ENCODE data around the gene POU6F2.

The POU6F2 gene

DNA sequence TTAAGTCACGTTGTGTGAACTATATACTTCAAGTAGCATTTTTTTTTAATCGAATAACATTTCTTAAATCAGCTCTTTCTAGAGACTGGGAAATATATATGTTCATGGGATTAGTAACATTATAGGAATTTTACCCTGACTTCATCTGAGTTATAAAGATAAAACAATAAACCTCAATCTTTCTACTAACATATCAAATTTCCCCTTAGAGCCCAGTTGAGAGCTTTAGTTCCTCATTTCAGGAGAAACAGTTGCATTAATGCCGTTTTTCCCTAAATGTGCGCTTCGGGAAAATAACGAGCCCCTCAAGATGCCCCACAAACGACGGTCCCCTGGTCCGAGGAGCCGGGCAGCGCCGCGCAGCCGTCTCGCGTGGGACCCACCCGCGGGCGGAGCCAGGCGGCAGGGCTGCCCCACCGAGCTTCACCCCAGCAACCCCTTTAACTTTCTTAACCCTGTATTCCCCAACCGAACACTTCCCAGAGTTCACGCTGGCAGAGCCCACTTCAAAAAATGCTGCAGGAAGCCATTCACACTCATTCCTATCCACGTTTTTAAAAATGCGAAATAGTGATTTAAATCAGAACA, 436.0 kb downstream of the POU6F2 start:
- DNase-seq, result no peak

DNA sequence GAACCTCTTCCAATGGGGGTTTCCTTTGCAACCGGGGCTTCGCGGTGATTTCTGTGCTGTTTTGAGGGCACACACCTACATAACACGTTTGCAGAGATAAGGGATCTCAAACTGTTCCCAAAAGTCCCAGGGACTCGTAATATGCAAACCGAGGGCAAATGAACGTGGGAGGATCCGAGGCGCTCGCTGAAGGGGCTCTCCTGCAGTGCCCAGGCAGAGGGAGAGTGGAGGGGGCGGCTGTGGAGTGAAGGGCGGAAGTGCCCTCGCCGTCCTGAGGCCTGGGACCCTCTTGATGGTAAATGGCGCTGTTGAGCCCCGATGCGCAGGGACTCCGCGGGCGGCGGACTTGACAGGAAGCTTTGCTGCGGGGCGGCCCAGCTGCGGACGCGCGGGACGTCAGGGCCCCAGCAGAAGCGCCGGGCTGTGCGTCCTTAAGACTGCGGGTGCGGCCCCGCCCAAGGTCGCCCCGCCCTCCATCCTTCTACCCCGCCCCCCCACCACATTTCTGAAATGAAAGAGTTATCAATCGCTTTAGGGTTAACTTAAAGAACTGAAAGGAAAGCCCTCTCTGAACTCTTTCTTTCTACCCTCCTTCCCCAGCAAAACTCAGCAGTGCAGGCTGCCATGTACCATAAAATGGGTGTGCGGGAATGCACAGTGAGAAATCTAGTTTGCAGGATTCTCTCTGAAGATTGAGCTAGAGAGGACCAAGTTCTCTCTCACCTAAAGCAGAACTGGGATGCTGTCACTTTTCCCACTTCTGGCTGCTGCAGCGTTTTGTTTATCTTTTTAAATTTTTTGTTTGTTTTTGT, 436.7 kb downstream of the POU6F2 start:
- peak; percentile 7 for DNase-seq

DNA sequence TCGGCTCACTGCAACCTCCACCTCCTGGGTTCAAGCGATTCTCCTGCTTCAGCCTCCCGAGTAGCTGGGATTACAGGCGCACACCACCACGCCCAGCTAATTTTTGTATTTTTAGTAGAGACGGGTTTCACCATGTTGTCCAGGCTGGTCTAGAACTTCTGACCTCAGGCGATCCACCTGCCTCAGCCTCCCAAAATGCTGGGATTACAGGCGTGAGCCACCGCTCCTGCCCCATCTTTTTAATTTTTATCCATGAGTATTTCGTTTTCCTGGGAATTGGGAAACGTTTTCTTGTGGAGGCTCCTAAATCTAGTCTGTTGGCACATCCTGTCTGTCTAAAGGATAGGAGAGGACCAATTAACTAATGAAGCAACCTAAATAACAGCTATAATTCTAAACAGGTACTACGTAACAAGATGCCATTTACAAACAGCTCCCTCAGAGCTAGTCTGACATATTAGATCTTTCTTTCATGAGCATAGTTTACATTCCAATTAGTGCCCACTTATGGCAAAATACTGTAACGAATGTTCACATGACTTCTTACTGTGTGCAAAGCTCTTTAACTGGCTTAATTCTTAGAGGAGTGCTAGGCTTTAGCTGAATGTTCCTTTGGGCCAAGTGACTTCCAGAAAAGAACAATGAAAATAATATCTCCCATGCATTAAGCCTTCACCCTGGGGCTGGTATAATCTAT, 437.5 kb downstream of the POU6F2 start:
- DNase-seq, result no peak

DNA sequence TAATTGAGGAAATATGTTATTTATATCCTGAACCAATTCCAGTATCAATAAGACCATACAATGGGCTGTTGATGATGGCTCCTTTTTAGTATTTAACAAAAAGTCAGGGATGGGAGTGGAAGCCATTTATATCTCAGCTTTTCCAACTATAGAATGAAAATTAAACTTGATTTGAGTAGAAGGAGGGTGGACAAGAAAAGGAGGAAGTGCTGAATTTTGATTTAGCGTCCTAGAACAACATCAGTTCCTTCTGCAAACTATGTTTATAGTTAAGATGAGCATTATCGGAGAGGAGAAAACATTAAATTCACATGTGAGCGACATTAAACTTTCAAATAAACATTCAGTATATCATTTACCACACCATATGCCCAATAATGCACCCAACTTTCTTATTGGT, 439.2 kb downstream of the POU6F2 start:
- no peak for DNase-seq

DNA sequence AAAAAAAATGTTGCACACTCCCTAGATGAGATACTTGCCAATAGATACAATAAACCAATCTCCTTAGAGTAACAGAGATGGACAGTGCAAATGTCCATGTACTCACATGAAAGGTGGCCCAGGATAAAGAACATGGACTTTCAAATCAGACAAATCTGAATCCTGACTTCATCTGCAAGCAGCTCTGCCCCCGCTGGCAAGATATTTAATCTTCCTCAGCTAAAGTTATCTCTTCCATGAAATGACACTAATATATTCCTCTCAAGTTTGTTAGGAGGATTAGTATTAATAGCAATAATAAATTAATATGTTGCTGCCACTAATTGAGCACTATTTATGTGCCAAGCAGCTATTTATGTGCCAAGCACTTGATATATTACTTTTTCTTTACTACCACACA, 439.9 kb downstream of the POU6F2 start:
- DNase-seq, result no peak

DNA sequence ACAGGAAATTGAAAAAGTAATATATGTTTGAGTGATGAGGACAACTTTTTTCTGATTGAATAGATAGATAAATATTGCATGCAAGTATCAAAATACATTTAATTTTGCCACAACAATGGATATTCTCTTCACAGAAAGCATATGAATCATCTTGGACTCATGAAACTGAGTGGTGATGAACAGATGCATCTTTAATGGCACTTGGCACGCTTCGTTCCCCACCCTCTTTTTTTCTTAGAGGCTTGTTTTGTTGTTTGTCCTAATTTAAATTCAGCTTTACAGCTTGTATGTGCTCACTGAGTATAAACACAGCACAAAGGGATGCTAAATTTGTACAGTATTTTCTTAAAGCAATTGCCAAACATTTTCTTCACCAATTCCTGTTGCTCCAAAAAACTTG, 443.5 kb downstream of the POU6F2 start:
- no peak for DNase-seq

DNA sequence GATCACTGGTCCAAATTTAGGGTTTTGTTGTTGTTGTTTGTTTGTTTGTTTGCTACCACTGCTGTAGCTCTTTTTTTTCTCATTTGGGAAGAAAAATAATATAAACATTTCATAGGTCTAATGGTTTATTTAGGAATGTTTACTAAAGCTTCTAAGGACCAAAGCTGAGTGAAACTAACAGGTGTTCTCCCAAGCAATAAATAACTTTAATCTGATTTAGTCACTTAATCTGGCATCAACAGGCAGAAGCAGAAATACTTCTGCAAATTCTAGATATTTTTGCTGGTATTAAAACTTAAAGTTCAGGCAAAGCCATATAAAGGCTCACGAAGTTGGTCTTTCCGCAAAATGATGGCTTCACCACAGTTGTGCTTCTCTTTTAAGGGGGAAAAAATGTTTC, 444.0 kb downstream of the POU6F2 start:
- no peak for DNase-seq

DNA sequence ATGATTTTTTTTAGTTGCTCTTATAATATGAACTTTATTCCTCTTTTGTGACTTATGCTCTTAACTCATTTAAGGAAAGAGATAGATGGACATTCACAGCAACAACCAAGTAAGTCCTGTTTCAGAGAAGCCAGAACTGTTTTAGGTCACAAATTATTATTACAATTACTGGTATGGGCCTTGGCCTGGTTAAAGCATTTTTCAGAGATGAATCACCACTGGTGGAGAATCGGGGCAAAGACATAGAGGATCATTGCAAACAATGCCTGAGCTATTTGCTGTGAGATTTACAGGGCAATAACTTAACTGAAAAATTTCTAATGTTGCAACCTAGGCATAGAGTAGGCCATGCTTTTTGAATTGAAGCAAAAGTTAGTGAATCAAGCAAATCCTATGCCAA, 450.5 kb downstream of the POU6F2 start:
- no peak for DNase-seq

DNA sequence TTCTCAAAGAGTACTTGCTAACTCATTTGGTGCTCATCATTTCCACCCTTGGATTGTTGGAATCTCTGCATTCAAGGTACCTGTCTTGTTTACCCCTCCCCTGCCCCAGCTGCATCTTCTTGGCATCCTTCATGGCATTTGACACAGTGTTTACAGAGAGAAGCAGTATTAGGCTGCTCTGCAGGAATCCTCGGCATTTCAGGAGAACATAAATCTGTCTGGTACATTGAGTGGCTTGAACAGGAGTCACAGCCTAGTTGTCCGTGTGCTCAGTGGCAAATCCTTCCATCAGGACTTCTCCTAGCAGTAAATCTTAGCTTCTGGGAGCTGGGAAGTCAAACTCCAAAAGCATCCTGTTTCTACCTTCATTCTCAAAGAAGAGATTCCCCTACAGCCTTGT, 451.7 kb downstream of the POU6F2 start:
- DNase-seq, result no peak

DNA sequence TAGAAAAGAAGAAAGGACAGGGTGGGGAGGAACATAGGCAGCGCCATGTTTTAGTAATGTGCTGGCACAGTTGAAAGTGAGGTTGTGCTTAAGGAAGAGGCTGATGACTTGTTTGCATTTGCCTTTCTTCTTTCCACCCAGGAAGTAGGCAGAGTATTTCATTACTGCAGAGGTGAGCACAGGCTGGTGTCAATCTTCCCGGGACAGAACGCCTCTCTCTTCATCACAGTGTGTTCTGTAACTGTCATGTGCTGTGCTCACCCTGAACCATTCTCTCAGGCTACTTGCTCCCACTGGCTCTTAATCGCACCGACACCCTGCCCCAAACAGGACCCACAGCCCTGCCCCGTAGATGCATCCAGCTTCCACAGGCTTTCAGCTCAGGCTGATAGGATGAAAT, 452.7 kb downstream of the POU6F2 start:
- no peak for DNase-seq

DNA sequence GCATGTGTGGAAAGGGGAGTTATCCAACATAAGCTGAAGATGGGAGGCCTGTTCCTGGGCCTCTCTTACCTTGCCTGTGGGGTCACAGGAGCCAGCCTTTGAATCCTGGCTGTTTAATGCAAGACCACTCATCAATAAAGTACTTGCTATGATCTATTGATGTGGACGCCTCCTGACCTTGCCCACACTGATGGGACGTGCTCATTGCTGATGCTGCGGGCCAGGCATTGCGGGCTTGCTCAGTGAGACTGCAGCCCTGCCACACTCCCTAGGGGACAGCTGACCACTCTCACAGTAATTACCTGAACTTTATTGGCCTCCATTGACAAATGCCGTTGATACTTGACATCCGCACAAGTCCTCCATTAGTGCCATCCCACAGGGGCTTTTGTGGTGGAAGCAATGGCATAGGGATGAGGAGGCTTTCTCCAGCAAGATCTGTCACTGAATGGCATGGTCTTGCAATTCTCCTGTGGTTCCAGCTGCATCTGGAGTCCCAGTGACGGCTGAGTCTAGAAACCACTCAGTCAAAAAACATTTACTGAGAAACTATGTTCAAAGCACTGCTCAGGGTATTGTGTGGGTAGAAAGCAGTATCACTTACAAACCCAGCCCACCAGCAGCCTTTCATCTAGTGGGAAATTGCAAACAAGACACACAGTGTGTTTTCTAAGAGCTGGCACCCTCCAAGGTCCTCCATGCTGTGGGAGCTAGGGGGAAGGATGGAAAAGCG, 453.4 kb downstream of the POU6F2 start:
- no peak for DNase-seq

DNA sequence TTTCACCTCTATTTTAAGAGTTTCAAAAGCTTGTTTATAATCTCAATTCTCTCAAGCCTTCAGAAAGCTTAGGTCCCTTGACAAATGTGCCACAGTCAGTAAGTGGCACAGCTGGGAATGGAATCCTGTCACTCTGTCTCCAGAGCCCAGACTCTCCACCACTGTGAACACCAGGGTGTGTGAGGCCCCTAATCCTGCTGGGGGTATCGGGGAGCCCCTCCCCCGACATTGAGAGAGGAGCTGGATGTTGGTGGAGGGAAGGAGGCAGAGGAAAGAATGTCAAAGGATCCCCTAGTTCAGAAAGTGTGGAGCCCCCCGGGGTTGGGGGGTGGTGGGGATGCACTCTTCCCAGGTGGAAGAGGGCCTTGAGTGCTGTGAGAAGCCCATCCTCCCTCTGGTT, 454.7 kb downstream of the POU6F2 start:
- no peak for DNase-seq

DNA sequence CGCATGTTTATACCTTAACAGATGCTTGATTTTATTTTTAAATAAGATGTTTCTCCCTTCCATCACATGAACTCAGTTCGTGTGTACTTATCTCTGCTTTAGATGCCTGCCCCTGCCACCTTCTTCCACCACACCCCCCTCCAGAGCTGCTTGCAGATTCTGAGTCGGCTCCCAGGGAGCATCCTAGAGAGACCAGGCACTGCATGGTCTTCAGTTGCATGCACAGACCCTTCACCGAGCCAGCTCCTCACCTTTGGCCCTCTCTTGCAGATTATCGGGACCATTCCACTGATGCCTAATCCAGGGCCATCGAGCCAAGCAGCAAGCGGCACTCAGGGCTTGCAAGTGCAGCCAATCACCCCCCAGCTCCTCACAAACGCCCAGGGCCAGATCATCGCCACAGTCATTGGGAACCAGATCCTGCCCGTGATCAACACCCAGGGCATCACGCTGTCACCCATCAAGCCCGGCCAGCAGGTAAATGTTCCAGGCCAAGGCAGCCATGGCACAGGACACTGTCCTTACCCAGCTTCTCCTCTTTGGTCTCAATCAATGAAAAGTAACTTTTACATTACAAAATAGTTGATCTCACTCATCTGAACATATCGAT, 455.2 kb downstream of the POU6F2 start:
- DNase-seq, result no peak

DNA sequence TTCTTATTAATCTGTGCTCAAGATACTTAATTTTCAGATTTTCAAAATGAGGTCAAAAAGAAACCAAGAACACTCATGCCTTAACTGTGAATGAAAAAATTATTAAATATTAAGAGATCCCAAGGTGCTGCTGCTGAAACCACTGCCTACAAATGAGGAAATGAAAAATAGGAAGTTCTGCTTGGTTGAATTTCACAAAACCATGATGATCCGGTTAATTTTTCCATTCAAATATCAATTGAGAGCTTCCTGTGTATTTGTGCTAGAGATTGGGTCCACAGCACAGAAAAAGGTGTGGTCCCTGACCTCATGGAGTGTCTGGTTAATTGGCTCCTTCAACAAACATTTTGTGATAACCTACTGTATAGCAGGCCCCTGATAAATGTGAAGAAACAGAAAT, 455.8 kb downstream of the POU6F2 start:
- no peak for DNase-seq

DNA sequence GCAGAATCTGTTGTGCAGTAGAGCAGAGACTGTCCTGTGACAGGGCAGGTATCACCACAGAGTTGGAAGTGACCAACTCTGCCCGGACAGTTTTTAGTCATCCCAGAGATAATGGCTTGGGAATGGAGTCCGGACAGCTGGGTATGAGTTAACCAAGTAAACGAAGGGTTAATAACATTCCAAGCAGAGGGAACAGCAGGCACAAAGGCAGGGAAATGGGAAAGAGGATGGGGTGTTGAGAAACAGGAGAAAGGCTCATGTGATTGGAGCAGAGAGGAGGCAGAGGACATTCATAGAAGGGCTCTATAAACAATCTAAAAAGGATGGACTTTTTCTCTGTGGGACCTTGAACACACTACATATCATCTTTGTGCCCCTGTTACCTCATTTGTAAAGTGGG, 456.3 kb downstream of the POU6F2 start:
- no peak for DNase-seq

DNA sequence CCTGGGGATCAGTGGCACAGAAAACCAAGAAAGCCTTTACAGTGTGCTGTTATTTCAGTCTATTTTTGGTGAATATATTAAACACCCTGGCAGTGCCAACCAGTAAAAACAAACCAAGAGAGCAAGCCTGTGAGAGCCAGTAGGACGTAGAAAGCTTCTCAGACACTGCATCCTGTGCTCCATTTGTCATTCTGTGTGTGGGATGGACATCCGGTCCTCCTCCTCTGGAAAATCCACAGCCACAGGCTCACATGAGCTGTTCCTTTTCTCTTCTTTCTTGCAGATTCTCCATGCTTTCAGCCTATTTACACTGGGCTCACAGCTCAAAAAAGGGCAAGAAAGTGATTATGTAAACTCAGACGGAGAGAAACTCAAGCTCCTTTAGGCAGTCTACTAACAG, 468.8 kb downstream of the POU6F2 start:
- no peak for DNase-seq

DNA sequence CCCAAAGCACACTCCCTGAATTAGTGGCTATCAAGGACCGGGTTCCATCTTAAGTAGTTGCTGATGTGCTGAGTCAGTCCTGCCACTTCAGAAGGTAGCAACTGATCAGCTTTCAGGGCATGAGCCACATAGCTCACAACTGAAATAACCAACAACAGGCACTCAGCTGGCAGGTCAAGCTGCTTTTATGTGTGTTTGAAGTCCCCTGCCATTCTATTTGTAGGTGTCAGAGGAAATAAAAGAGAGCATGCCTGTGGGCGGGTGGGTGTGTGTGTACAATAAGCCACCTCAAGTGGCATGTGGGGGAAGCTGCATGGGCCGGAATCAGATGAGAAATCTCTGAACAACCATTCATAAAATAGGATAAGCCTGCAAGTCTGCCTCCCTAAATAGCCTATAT, 474.2 kb downstream of the POU6F2 start:
- DNase-seq, result no peak

DNA sequence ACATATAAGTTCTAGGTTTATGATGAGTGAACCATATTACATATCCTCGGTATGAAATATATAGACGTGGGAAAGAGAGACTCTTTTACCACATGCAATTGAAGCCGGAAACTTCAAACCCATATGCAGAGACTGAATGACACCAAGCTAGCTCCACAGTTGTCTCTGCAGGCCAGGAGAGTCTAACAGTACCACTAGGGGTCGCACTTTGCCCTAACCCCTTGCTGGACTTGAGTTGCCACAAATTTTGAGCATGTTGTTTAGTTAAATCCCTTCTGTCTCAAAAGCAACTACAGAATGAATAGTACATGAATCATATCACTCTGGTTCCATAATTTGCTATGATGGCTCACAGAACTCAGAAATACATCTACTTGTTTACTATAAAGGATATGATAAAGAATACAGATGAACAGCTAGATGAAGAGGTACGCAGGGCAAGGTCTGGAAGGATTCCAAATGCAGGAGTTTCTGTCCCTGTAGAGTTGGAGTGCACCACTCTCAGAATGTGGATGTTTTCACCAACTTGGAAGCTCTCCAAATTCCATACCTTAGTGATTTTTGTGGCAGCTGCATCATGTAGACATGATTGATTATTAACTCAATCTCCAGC, 476.1 kb downstream of the POU6F2 start:
- no peak for DNase-seq

DNA sequence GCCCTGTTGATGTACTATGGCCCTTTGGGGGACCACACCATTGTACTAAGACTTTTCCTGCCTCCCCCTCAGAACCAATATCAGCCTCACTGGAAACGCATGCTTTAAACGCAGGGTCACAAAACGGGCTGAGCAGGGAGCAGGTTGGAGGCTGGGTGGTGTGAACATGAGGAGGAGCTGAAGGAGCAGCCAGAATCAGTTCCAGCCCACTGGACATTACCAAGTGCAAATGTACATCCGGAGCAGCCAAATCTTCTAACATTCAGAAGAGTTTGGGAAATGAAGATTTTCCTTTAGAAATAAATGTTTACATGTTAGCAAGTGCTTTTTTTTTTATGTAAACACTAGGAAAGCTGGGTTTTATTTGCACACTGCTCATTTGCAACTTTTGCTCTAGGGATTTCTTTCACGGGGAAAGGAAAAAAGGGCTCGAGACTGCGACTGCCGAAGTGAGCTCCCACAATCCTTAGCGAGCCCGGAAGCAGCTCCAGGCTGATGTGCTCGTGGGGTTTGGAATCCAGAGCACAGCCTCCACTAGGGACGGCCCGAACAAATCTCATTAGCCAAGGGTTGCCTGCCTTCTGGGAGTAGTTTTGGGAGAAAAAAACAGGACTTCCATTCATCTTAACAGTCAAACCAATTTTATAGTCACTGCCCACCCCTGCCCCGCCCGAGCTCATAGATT, 480.5 kb downstream of the POU6F2 start:
- DNase-seq, result no peak

DNA sequence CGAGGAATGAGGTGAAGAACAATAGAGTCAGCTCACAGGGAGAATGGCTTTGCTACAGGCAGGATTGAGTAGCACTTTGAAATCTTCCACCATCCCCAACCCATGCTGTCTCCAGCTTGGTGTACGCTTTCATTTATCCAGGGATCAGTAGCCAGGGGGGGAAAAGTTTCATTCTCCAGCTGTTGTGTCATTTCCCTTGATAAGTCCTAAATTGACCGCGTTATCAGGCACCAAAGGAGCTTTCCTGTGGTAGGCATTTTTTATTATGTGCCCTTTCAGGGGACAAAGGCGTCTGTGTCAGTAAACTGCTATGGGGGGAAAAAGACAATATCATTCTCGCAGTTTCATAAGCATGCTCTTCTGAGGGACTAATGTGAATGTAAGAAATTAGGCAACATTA, 481.9 kb downstream of the POU6F2 start:
- no peak for DNase-seq

DNA sequence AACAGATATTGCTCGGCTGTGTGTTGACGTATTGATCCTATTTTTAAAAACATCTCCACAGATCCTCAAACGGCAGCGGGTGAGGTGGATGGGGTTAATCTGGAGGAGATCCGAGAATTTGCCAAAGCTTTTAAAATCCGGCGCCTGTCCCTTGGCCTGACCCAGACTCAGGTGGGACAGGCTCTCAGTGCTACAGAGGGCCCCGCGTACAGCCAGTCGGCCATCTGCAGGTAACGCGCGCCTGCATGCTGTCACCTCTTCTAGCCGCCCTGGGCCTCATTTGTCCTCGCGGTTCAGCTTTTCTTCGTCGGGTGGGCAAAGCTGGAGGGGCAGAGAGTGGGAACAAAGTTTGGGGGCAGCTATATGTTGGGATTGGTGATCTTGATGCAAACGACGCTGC, 482.8 kb downstream of the POU6F2 start:
- DNase-seq, result no peak

DNA sequence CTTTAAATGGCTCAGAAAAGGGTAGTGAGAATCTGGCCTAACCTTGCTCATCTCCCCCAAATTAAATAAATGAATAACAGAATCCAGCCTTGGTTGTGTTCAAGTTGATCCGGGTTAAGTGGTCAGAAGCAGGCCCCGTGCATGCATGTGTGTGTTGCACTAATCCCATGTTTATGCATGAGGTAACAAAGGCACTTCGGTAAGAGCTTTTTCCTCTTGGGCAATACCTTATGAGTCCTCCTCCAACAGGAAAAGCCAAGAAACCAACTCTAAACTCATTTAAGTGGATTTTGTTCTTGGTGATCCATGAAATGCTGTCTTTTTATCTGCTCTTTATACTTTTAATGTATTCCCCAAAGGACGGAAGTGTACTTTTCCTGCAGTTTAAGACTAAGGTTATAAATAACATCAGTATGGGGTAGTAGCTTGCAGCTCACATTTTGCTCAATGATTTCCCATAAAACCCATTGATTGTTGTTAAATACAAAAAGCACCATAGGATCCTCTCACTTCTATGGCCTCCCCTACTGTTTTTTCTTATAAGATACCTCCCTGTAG, 483.6 kb downstream of the POU6F2 start:
- no peak for DNase-seq
